Uterus (tissue), 2 donors: ENCODE results near the gene KRTAP10-2.

Source experiments
- CTCF ChIP-seq, 4 experiments: fragments of 200-600 bp in 2 of 4; fragments of 450-650 bp in 2 of 4; sonication (generic) in 2 of 4; IDR thresholded peaks; one replicate each; pipeline ENCODE4 v1.5.1; 2016 to 2019; ENCODE audit warnings: antibody characterized with exemption in 4 of 4, mild to moderate bottlenecking in 2 of 4, moderate library complexity in 1 of 4
- POLR2A ChIP-seq, 2 donors: fragments of 450-650 bp; IDR thresholded peaks; one replicate each; pipeline ENCODE4 v1.6.1; 2016; ENCODE audit warnings: antibody characterized with exemption in 2 of 2, mild to moderate bottlenecking in 1 of 2, moderate library complexity in 1 of 2

GRCh38 chr21:44568667-44569556 lies 17.6 kb upstream of the KRTAP10-2 start:
- TF ChIP-seq CTCF (IDR thresholded peaks at IDR 0.05): no peak
- TF ChIP-seq POLR2A (IDR thresholded peaks at IDR 0.05): no peak
